Fibroblast of pulmonary artery (primary cell): ENCODE measurements around the gene CAPN12.
A peak's percentile ranks its signal among the peaks of the same experiment; 100 is the strongest.
"Not testable (repeated sequence)": the region's sequence is repeated elsewhere in the genome, so short reads cannot be mapped to it uniquely, and the experiment has no call there.

Source experiments
- DNase-seq: peaks from one replicate; pipeline ENCODE4 v3.0.0-alpha.2; 2010; ENCODE audit warnings: low read depth
- H3K4me3 ChIP-seq: replicated peaks from 2 replicates; pipeline ENCODE4 v1.5.1; 2011; ENCODE audit warnings: low read depth, mild to moderate bottlenecking, control low read depth, low read length, moderate library complexity
- TF ChIP-seq, protein P1 (sequence below): IDR thresholded peaks from 2 replicates; pipeline ENCODE4 v1.5.1; 2011; ENCODE audit warnings: mild to moderate bottlenecking, control low read depth, low read length, inconsistent platforms; ENCODE audit errors: missing control alignments

Gene CAPN12

DNA sequence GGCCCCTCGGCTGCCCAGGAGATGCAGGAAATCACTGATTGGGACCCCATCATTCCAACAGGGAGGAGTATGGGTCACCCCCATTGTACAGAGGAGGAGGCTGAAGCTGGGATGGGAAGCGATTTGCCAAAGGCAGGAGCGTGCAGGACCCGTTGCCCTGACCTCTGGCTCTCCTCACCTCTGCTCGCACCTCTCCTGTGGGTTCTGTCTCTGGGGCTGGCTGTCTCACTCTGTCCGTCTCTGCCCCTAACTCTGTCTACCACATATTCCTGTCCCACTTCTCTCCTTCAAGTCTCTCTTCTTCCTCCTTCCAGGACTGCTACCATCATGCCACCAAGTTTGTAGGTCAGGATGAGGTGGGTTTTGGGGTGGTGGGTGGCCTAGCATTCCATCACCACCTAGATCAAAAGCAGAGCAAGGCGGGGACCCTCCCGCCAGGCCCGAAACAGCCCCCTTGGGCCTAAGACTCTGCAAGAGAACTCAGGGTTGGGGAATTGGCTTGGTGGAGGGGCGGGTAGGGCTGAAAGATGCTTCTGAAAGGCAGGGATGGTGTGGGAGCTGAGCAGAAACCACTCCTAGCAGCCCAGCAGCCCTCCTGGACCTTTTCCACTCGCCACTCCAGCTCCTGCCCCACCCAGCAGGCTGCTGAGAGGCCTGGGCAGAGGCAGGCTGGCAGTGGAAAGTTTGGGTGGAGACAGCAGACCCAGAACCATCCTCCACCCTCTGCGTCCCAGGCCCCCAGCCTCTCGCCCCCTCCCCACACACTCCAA is 30.1 kb upstream of the CAPN12 start:
- no peak overlapping the region for H3K4me3 ChIP-seq
- no peak for DNase-seq
- TF ChIP-seq, protein P1, sequence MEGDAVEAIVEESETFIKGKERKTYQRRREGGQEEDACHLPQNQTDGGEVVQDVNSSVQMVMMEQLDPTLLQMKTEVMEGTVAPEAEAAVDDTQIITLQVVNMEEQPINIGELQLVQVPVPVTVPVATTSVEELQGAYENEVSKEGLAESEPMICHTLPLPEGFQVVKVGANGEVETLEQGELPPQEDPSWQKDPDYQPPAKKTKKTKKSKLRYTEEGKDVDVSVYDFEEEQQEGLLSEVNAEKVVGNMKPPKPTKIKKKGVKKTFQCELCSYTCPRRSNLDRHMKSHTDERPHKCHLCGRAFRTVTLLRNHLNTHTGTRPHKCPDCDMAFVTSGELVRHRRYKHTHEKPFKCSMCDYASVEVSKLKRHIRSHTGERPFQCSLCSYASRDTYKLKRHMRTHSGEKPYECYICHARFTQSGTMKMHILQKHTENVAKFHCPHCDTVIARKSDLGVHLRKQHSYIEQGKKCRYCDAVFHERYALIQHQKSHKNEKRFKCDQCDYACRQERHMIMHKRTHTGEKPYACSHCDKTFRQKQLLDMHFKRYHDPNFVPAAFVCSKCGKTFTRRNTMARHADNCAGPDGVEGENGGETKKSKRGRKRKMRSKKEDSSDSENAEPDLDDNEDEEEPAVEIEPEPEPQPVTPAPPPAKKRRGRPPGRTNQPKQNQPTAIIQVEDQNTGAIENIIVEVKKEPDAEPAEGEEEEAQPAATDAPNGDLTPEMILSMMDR, result no peak

DNA sequence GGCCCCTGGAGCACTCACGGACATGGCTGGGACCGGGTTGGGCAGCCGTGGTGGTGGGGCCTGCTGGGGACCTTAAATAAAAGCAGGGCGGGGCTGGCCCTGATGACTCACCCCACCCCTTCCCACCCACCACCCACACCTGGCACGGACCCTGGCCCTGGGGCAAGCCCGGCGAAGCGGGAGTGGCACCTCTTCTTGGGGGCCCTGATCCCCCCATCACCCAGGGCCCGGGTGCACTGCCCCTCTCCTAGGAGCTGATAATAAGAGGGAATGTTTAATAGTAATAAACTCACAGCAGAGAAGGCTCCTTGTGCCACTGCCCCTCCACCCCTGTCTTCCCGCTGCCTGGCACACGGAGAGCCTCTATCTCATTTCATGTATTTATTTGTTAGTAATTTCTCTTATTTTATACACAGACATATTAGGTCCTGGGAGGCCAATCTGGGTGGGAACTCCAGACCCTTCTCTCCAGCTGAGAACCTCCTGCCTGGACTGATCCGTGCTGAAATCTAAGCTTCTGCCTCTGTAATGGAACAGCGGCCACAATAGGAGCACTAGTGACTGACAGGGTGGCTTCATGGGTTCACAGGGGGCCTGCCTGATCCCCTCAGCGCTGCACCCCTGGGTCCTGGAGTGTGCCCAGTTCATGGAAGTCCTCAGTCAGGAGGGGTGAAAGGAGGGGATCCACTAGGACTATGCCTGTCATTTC is 29.3 kb upstream of the CAPN12 start, which contains the start of gene LGALS7:
Gene LGALS7, minus strand, starts transcription at position 49 of the 709 bp plus-strand sequence. Its CDS starts 25 bp downstream, at position 24.
- DNase-seq, result no peak
- TF ChIP-seq, protein P1, result no peak
- no peak within 1 kb of the TSS for H3K4me3 ChIP-seq

DNA sequence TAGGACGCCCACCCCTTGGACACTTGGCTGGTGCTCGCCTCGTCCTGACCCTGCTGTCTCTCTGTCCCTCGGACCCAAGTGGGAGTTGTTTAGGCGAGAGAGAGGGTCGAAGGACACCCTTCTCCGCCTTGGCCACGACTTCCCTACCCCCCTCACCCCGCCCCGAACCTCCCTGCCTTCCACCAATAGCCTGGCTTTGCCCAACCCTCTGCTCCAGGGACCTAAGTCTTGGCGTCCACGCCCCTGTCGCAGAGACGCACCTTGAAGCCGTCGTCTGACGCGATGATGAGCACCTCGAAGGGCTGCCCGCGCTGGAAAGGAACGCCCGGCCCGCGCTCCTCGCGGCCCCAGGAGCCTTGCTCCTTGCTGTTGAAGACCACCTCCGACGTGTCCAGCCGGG is 27.3 kb upstream of the CAPN12 start:
- not testable (repeated sequence) for H3K4me3 ChIP-seq, DNase-seq

DNA sequence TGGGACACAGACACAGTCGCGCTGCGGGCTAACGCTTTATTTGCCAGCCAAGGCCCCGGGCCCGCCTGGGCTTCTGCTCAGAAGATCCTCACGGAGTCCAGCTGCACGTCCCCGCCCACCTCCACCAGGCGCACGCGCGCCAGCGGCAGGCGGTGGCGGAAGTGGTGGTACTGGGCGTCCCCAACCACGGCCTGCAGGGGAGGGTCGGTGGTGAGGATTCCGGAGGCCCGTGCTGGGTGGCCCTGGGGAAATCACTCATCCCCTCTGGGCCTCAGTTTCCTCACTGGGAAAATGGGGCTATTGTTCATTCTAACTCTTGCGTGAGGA is 26.6 kb upstream of the CAPN12 start:
- H3K4me3 ChIP-seq, DNase-seq: not testable (repeated sequence)

DNA sequence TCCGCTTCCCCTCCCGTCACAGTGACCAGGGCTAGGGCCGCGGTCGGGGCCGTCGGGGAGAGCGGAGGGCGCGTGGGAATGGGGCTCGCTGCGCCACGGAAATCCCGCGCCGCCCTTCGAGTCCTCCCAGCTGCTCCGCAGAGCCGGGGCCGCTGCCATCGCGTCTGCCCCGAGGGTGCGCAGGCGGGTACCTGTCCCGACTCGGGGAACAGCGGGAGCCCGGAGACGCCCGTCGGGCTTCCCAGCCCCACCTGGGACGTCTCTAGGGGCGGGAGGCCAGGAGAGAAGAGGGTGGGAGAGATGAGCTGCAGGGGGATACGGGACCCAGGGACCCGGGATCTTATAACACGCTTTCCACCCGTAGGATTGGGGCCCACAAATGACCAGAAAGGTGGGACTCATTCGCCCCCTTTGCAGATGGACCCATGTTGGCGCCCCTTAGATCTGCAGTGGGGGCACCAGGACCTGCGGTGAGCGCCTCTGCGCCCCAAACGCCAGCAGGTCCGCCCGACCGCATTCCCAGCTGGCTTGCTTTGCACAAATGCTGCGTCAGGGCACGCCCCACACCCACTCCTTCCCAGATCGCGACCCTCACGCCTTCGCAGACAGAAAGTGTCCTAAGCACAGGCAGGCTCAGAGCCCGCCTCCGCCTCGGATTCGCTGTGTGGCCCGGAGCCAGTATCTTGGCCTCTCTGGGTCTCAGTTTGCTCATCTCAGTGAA is 26.1 kb upstream of the CAPN12 start:
- not testable (repeated sequence) for DNase-seq, H3K4me3 ChIP-seq

DNA sequence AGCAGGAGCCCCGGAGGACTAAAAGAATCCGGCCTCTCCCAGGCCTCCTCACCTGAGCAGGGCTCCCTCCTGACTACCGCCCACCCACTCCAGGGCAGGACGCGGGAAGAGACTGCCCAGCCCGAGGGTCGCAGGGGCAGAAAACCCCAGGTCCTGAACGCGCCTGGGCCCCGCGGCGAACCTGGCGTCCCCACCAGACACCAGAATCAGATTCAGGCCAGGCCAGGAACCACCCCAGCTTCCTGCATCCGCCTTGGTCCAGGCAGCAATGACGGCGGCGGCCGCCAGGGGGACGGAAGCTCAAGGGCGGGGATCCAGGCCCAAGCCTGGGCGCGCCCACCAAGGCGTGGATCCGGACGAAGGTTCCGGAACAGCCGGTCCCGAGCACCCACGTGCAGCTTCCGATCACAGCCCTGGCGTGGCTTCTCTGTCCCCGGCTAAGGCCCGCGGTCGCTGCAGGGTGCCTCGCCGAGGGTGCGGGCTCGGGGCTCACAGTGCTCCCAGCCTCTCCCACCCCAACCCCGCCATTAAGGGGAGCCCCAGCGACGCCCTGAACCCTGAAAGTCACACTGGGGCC is 25.4 kb upstream of the CAPN12 start:
- TF ChIP-seq, protein P1, result peak; percentile 54
- DNase-seq, result peak; percentile 77
- H3K4me3 ChIP-seq, result no peak overlapping the region

DNA sequence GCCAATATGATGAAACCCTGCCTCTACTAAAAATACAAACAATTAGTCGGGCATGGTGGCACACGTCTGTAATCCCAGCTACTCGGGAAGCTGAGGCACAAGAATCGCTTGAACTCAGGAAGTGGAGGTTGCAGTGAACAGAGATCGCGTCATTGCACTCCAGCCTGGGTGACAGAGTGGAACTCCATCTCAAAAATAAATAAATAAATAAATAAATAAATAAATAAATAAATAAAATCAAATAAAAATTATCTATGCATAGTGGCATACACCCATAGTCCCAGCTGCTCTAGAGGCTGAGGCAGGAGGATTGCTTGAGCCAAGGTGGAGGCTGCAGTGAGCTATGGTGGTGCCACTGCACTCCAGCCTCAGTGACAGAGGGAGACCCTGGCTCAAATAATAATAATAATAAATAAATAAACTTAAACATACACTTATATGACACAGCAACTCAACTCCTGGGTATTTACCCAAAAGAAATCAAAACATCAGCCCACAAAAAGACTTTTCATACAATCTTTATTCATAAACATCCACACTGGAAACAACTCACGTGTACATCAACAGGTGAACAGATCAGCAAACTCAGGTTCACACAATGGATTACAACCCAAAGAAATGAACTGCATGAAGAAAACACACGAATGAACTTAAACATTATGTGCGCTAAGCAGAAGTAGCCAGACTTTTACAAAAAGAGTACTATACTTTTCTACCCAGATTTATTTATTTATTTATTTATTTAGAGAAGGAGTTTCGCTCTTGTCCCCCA is 22.2 kb upstream of the CAPN12 start:
- no peak overlapping the region for H3K4me3 ChIP-seq
- TF ChIP-seq, protein P1, result no peak
- no peak for DNase-seq

DNA sequence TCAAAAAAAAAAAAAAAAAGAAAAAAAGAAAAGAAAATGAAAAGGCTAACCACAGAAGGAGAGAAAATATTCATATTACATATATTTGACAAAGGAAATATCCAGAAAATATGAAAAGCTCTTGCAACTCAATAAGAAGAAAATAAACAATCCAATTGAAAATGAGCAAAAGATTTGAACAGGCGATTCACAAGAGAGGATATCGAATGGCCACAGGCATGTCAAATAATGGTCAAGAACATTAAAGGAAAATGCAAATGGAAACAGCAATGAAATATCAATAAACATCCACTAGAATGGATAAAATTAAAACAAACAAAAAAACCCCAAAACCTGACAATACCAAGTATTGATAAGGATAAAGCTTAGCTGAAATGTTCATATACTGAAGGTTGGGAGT is 20.9 kb upstream of the CAPN12 start:
- no peak overlapping the region for H3K4me3 ChIP-seq
- no peak for DNase-seq
- TF ChIP-seq, protein P1, result no peak
